NCI-H187 (cell line): ENCODE measurements around the gene CNOT1.

Experiments
- DNase-seq, 2 experiments: peaks; one replicate each; lab custom pipeline; 2025; lab: John Stamatoyannopoulos, UW

CNOT1 gene

DNA sequence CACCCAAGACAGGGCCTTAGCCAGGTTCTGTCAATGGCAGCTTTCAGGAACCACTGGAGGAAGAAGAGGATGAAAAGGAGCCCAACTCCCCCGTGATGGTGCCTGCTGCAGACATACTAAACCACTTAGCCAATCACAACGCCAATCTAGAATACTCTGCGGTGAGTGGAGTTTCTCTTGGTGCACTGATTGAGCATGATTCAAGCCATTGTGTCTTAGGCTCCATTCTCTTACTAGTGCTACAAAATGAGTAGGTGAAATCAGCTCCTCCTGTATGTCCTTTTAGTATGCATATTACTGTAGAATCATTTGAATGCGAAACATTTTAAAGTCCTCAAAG lies 112.9 kb downstream of the CNOT1 start:
- DNase-seq: no peak

DNA sequence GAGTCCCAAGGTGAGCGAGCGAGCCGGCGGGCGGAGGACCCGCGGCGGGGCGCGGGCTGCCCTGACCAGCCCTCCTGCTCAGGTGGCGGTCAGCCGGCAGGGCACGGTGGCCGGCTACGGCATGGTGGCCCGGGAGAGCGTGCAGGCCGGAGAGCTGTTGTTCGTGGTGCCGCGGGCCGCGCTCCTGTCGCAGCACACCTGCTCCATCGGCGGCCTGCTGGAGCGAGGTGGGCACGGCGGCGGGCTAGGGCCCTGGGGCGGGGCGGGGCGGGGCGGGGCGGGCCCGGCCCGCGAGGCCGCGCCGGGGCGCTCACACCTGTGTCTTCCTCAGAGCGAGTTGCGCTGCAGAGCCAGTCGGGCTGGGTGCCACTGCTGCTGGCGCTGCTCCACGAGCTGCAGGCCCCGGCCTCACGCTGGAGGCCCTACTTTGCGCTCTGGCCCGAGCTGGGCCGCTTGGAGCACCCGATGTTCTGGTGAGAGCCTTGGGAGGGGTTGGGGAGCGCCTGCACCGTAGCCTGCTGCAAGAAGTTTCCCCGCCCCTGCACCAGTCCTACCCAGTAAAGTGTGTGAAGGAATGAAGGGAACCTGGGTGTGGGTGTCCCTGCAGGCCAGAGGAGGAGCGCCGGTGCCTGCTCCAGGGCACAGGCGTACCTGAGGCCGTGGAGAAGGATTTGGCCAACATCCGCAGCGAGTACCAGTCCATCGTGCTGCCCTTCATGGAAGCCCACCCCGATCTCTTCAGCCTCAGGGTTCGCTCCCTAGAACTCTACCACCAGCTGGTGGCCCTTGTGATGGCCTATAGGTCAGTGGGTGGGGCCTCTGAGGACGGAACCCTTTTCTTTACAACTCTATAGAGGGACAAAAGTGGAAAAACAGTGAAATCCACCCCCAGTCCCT lies 113.5 kb downstream of the CNOT1 start:
- DNase-seq: no peak

GRCh38 chr16:58515125-58515870 lies 114.3 kb downstream of the CNOT1 start, which contains the start of gene SETD6:
Gene SETD6 (plus strand): TSS chr16:58515517. CDS start chr16:58515538, 21 bp downstream.
- DNase-seq: peak; percentile 8 to 45

- no peak for DNase-seq
These were observed 115.8 kb downstream of the CNOT1 start for GRCh38 chr16:58513874-58514273.

- peak in 1 of 2 experiments; percentile 5 for DNase-seq
These were observed 117.5 kb downstream of the CNOT1 start for GRCh38 chr16:58511933-58512815.

DNA sequence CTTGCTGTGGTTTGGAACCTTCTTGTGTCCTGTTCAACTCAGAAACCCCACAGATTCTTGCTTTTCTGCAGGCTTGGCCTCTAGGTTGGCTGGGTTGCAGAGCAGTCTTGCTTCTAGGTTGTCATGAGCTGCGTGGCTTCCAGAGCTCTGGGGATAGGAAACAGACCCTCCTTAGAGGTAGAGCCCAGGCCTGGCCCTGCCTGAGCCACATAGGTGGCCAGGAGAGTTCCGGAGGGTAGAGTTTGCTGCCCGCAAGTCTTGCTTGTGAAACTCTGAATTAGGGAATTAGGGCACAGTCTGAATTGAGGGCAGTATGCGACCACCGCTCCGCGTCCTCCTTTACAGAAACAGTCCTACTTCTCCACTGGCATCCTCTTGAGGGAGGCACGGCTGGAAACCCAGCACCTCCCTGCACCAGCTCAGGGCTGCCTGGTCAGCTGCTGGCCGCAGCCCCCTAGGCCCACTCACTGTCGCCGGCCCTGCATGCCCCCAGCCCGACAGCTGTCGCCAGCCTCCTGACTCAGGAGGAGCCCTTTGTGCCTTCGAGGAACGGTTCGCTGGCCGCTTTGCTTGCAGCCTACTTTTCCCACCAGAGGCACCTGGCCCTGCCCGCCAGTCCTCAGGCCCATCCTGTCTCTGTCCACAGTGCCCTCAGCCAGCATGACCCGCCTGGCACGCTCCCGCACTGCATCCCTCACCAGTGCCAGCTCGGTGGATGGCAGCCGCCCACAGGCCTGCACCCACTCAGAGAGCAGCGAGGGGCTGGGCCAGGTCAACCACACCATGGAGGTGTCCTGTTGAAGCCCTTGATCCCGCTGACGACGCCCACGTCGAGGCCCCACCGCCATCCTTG lies 118.6 kb downstream of the CNOT1 start:
- DNase-seq: no peak

- DNase-seq: no peak
These were observed 119.4 kb downstream of the CNOT1 start for GRCh38 chr16:58510097-58510775.

DNA sequence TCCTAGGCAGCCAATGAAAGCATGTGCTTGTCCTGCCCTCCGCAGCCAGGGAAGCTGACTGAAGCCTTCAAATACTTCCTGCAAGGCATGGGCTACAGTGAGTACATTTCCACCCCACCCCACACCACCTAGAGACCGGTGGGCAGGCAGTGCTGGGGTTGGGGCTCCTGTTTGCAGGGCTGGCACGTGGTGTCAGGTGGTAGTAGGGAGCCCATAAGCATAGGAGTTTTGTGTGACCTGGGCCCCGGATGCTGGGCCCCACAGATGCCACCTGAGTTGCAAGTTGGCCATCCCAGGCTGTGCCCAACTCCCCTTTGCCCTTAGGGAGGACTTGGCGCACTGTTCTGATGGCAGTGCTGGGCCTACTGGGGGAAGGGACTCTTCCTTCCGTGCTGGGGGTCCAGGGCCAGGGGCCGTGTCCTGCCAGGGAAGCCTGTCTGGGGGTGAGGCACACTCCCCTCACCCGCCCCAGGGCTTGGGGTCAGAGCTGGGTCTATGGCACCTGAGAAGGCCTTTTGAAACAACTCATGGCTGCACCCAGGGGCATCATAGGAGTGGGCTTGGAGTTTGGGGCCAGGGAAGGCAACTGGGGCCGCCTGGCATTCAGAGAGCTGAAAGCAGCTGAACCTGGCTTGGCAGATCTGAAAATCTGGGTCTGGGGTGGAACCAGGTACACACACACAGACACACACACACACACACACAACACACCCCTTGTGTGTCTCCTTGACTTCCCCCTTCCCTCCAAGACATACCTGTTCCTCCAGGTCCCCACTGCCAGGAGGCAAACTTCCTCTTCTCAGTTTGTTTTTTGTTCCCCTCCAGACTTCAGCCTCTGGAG lies 120.2 kb downstream of the CNOT1 start:
- DNase-seq: no peak

GRCh38 chr16:58508671-58509251 lies 120.9 kb downstream of the CNOT1 start:
- DNase-seq: no peak

- no peak for DNase-seq
These were observed 121.5 kb downstream of the CNOT1 start for GRCh38 chr16:58507963-58508670.

- DNase-seq: no peak
These were observed 122.2 kb downstream of the CNOT1 start for GRCh38 chr16:58507195-58507962.

- DNase-seq: no peak
These were observed 123.1 kb downstream of the CNOT1 start for GRCh38 chr16:58506241-58507194.

DNA sequence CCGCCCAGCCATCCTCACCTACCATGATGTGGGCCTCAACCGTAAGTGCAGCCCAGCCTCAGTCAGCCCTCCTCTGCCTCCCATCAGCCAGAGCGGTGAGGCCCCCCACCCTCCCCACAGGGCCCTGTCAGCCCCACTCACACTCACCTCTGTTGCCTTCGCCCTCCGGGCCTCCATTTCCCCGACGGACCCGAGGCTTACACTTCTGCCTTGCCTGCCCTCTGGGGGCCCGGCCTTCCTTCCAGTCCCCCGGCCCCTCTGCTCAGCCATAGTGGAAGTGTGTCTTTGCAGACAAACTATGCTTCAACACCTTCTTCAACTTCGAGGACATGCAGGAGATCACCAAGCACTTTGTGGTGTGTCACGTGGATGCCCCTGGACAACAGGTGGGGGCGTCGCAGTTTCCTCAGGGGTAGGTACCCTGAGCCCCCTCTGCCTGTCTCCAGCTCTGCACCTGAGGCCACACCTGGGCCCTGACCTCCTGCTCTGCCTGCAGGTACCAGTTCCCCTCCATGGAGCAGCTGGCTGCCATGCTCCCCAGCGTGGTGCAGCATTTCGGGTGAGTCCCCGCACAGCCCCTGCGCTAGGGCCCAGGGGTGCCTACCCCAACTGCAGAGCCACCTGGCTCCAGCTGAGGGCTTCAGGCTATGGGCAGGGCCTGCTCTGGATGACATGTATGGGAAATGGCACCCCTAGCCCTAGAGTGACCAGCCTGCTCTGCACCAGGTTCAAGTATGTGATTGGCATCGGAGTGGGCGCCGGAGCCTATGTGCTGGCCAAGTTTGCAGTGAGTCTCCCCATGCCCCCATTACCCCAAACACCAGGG lies 125.5 kb downstream of the CNOT1 start:
- DNase-seq: no peak

GRCh38 chr16:58503166-58503862 lies 126.3 kb downstream of the CNOT1 start:
- DNase-seq: no peak
